HG03066 (cell line): Measurements from ENCODE around the gene RUSC2.
"Not testable (repeated sequence)": the region's sequence is repeated elsewhere in the genome, so short reads cannot be mapped to it uniquely, and the experiment has no call there.

Experiments
- ATAC-seq: cut with Tn5 transposase; IDR thresholded peaks from one replicate; pipeline ENCODE4 v1.9.1; 2021; ENCODE audit warnings: low read depth; ENCODE audit not compliant: unreplicated experiment

RUSC2 gene

DNA sequence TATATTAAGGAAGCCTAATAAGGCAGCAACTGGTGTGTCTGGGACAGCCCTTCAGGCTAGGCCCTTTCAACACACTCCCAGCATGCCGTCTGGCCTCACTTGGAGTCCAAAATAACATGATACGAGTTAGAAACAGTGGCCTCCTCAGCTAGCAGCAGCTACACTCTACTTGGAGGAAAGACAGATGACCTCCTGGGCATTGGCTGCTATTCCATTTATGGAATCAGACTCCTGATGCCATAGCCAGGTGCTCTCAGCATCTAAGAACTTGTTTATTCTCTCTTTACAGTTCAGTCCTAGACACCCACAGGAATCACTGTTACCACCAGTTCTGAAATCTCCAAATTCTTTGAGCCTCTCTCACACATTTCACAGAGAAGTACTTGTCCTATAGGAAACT is 31.8 kb downstream of the RUSC2 start:
- ATAC-seq: no peak

DNA sequence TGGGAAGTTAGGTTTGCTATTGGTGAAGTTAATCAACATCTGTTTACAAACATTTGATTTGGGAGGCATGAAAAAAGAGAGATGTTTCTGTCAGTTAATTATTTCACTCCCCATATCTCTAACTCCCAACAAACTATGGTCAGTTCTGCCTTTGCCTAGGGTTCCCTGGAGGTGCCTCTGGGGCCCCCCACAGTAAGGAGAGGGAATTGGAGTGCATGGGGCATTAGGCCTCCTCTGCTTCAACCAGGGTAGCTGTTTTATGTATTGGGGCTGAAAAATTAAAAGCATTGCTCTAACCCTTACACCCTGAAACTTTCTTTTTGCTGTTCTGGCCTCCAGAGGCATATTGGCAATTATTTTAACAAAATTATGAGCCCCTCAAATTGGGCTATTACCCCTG is 32.3 kb downstream of the RUSC2 start:
- no peak for ATAC-seq

DNA sequence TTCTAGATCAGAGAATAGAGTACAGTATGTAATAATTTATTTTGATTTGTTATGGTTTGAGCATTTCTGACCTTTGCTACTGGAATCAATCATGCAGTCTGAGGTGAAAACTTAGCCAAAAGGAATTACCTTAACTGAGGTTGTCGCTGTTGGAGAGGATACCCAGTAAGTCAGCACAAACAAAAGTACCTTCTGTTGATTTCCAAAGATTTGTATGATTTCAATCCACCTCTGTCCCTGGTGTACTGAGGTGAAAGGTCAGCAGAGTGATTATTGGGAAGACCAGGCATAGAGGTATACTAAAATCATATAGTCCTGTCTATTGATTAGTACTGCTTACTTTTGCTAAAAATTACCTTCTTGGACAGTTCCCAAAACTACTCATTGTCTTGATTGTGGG is 32.8 kb downstream of the RUSC2 start:
- no peak for ATAC-seq

DNA sequence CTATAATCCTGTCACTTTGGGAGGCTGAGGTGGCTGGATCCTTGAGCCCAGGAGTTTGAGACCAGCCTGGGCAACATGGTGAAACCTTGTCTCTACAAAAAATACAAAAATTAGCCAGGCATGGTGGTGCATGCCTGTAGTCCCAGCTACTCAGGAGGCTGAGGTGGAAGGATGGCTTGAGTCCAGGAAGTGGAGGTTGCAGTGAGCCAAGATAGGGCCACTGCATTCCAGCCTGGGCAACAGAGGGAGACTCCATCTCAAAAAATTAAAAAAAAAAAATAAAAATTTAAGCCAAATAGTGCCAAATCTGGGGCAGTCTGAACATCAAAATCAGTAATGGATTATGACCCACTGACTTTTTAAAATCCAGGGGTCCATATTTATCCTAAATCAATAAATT is 33.6 kb downstream of the RUSC2 start:
- not testable (repeated sequence) for ATAC-seq

DNA sequence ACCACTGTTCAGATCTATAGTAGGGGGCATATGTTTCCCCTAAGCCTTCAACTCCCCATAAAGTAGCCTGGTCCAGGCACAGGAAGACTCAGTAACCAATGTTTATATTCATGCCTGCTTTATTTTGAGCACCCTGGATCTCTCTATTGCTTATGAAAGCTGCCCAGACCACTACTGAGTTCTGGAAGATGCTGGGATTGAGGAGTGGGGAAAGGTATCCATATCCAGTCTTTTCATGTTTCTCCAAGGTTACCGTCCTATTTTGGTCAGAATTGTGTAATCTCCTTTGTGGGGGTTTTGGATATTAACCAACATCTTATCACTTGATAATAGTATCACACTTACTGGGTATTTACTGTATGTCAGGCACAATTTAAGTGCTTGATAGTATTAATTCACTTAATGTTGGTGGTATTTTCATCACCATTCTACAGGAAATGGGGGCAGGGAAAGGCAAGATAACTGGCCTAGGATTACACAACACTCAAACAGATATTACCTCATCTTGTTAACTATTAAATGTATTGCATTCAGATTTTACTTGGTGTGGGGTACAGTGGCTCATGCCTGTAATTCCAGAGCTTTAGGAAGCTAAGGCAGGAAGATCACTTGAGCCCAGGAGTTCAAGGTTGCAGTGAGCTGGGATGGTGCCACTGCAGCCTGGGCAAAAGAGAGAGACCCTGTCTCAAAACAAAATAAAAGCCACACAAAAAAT is 36.3 kb downstream of the RUSC2 start:
- no peak for ATAC-seq

DNA sequence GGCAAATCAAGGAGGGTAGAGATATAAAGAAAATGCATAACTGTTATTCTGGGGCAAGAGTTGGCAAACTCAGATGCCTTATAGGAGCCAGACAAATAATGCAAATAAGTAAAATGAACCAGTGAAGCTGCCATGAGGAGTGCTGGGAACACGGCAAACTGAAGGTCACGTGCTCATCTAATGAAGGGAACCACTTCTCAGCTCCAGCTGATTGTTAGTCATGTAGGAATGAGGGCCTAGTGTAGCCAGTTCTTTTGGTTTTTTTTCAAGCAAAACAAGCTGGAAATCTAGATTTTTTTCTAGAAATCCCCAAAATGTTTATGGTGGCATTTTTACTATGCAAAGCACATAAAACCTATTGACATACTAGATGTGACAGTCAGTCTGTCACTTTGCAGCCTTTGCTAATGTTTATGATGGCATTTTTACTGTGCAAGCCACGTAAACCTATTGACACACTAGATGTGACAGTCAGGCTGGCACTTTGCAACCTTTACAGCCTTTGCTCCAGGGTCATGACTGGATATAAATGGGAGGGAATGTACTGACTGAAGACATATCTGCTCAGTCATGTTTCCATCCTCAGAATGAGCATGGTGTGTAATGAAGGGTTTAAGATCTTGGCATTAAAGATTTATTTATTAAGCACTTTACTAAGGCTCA is 39.4 kb downstream of the RUSC2 start:
- ATAC-seq: no peak

DNA sequence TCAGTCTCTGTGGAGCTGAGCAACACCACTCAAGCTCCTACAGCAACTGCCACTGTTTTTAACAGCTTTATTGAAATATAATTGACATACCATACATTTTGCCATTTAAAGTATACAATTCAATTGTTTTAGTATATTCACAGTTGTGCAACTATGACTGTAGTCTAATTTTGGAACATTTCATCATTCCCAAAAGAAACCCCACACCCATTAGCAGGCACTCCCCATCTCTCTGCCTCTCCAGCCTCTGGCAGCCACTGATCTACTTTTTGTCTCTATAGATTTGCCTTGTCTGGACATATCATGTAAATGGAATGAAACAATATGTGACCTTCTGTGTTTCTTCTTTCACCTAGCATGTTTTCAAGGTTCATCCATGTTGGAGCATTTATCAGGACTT is 43.5 kb downstream of the RUSC2 start:
- no peak for ATAC-seq

DNA sequence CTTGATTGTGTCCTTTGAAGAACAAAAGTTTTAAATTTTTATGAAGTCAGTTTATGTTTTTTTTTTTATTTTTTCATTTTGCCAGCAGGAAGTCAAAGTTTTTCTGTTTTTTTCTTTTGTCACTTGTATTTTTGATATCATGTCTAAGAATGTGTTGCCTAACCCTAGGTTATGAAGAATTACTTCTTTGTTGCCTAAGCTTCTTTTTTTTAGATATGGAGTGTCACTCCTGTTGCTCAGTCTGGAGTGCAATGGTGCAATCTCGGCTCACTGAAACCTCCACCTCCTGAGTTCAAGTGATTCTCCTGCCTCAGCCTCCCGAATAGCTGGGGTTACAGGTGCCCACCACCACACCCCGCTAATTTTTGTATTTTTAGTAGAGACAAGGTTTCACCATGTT is 45.0 kb downstream of the RUSC2 start:
- ATAC-seq: not testable (repeated sequence)

DNA sequence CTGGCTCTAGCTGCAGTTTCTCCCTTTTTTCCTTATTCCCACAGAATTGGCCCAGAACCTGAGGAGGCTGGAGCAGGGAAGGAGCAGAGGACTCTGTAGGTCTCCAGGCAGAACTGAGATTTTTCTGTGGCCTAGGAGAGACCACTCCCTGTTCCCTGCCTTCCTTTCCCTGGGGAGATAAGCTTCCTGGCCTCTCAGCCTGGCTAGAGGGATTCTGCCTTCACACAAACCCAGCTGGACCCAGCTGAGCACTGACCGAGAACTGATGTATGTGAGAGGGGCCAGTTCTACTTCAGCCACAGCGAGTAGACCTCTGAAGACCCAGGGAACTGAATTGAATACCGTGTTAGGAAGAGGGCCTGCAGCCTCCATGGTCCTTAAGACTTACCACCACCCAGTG is 48.0 kb downstream of the RUSC2 start:
- no peak for ATAC-seq

DNA sequence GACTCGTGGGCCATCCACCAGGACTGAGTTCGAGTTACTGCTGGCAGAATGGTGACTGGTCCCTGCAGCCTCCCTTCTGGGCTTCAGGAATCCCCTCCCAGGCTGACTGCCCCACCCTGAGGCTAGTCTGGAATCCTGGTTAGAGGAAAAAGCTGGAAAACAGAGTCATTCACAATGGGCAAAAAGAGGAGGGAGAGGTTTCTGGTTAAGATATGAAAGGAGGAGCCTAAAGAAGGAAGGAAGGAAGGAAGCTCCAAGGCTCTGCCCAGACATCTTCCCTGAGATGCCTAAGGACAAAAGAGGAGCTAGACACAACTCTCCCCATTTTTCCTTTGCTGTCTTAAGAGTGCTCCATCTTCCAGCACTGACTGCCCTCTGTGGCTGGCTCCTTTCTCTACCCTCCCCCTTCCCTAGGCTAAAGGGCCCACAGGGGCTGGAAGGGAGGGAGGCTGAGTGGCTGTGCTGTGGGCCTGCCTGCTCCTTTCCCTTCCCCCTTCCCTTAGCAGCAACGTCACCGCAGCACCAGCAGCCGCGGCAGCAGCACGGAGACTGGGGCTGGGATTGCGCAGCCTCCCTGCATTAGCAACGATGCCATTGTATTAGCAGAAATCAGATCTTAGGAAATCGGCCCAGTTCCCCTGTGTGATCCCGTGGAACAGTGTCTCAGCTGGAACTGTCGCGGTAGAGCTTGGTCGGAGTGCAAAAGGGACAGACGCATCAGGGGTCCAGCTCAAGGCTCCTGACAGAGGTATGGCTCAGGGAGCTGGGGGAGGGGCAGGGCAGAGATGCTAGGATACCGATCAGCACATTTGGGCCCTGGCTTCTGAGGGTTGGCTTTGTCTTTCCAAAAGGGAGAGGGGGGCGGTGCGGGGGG is 48.7 kb downstream of the RUSC2 start:
- ATAC-seq: no peak
